Fibroblast of lung (primary cell): ENCODE measurements around the gene CLSTN2. TPM values are rescaled to one million over a fixed set of nuclear protein-coding genes. Genes with fewer than 3 reads are reported as not detected.

Experiments
- DNase-seq, 2 donors: peaks; one replicate each; pipeline versions ENCODE4 v3.0.0 to v3.0.0-alpha.2; 2010; ENCODE audit warnings: low read depth in 2 of 2
- H2AFZ ChIP-seq: 2 replicates; pipeline ENCODE4 v1.5.1; 2012; ENCODE audit warnings: low read length, control low read depth, inconsistent platforms
- H3K27ac ChIP-seq: 2 replicates; pipeline ENCODE4 v1.5.1; 2011; ENCODE audit warnings: low read length, control low read depth; ENCODE audit not compliant: insufficient read depth
- H3K27me3 ChIP-seq: 2 replicates; pipeline ENCODE4 v1.5.1; 2011; ENCODE audit warnings: mild to moderate bottlenecking, low read length; ENCODE audit not compliant: control insufficient read depth, insufficient read depth
- H3K36me3 ChIP-seq: 2 replicates; pipeline ENCODE4 v1.5.1; 2011; ENCODE audit warnings: low read length; ENCODE audit not compliant: control insufficient read depth, insufficient read depth
- H3K4me1 ChIP-seq: 2 replicates; pipeline ENCODE4 v1.5.1; 2011; ENCODE audit warnings: low read length; ENCODE audit not compliant: control insufficient read depth, insufficient read depth; ENCODE audit errors: extremely low read depth
- H3K4me2 ChIP-seq: 2 replicates; pipeline ENCODE4 v1.5.1; 2011; ENCODE audit warnings: low read length, control low read depth; ENCODE audit not compliant: insufficient read depth; ENCODE audit errors: extremely low read depth
- H3K4me3 ChIP-seq, 4 experiments: fragments of 200-600 bp in 1 of 4; sonication (generic) in 1 of 4; replicated peaks in 1 of 4; 2 replicates each; pipeline ENCODE4 v1.5.1; 2011 to 2016; ENCODE audit warnings: low read length in 4 of 4, low read depth in 3 of 4, mild to moderate bottlenecking in 3 of 4, control low read depth in 2 of 4, inconsistent platforms in 1 of 4, mixed read lengths in 1 of 4; ENCODE audit not compliant: insufficient read depth in 1 of 4; ENCODE audit errors: control extremely low read depth in 1 of 4
- H3K79me2 ChIP-seq: 2 replicates; pipeline ENCODE4 v1.5.1; 2012; ENCODE audit warnings: mild to moderate bottlenecking, low read length, inconsistent platforms; ENCODE audit not compliant: control insufficient read depth, insufficient read depth
- H3K9ac ChIP-seq: 2 replicates; pipeline ENCODE4 v1.5.1; 2011; ENCODE audit warnings: mild to moderate bottlenecking, low read length, control low read depth; ENCODE audit not compliant: insufficient read depth
- H3K9me3 ChIP-seq: 2 replicates; pipeline ENCODE4 v1.5.1; 2012; ENCODE audit warnings: low read depth, low read length; ENCODE audit not compliant: control insufficient read depth, insufficient read depth
- H4K20me1 ChIP-seq: 2 replicates; pipeline ENCODE4 v1.5.1; 2011; ENCODE audit warnings: low read length; ENCODE audit not compliant: control insufficient read depth, insufficient read depth; ENCODE audit errors: extremely low read depth
- EZH2 ChIP-seq: IDR thresholded peaks from 2 replicates; pipeline ENCODE4 v1.5.1; 2012; ENCODE audit warnings: low read length, control low read depth, mild to moderate bottlenecking; ENCODE audit errors: missing control alignments
- polyA plus RNA-seq, 2 donors: library from polyadenylated mRNA; depleted of rRNA in 1 of 2; stranded (reverse) in 1 of 2; unstranded in 1 of 2; fragments of >200 nt; gene quantifications; 2 replicates each; pipeline ENCODE4 v1.2.1, GENCODE V29; 2011 to 2012; ENCODE audit warnings: missing spikeins in 1 of 2
- total RNA-seq: library from RNA; depleted of rRNA; stranded (reverse); fragments of >200 nt; gene quantifications from 2 replicates; pipeline ENCODE4 v1.2.1, GENCODE V29; 2014
- TF ChIP-seq, protein P1 (sequence below), 2 donors: IDR thresholded peaks in 1 of 2; conservative IDR thresholded peaks in 1 of 2; 1 replicate in 1 of 2; 2 replicates in 1 of 2; pipeline ENCODE4 v1.5.1; 2011 to 2012; ENCODE audit warnings: low read length in 2 of 2, control low read depth in 1 of 2, inconsistent platforms in 1 of 2, low read depth in 1 of 2, mild to moderate bottlenecking in 1 of 2

CLSTN2 gene
- total and polyA plus RNA-seq, 2 donors (not counting 1 experiment from before 2014, with no cell fraction given), result under 0.01 to 1.3 TPM

GRCh38 chr3:140395134-140396075, 460.4 kb downstream of the CLSTN2 start:
- no peaks in the 10 kb centered on the region for H4K20me1 ChIP-seq
- no peak overlapping the region for H3K9ac ChIP-seq
- H3K9me3 ChIP-seq, result no peaks in the 10 kb centered on the region
- no peaks in the 10 kb centered on the region for H3K27me3 ChIP-seq
- H3K4me3 ChIP-seq, result no peak overlapping the region
- no peak overlapping the region for H3K27ac ChIP-seq
- H3K36me3 ChIP-seq, result no peaks in the 10 kb centered on the region
- no peak for TF ChIP-seq EZH2
- TF ChIP-seq, protein P1, sequence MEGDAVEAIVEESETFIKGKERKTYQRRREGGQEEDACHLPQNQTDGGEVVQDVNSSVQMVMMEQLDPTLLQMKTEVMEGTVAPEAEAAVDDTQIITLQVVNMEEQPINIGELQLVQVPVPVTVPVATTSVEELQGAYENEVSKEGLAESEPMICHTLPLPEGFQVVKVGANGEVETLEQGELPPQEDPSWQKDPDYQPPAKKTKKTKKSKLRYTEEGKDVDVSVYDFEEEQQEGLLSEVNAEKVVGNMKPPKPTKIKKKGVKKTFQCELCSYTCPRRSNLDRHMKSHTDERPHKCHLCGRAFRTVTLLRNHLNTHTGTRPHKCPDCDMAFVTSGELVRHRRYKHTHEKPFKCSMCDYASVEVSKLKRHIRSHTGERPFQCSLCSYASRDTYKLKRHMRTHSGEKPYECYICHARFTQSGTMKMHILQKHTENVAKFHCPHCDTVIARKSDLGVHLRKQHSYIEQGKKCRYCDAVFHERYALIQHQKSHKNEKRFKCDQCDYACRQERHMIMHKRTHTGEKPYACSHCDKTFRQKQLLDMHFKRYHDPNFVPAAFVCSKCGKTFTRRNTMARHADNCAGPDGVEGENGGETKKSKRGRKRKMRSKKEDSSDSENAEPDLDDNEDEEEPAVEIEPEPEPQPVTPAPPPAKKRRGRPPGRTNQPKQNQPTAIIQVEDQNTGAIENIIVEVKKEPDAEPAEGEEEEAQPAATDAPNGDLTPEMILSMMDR (conservative IDR thresholded peaks at IDR 0.05 in 1 of 2, IDR thresholded peaks at IDR 0.05 in 1 of 2; ENCODE audit: low read depth in 1 of 2, low read length in 2 of 2), result no peak
- DNase-seq, result no peak
- H3K79me2 ChIP-seq, result no peaks in the 10 kb centered on the region
- H3K4me2 ChIP-seq, result no peak overlapping the region
- no peaks in the 10 kb centered on the region for H3K4me1 ChIP-seq
- H2AFZ ChIP-seq, result no peak overlapping the region

- no peak for TF ChIP-seq EZH2
- TF ChIP-seq, protein P1 (conservative IDR thresholded peaks at IDR 0.05 in 1 of 2, IDR thresholded peaks at IDR 0.05 in 1 of 2; ENCODE audit: low read depth in 1 of 2, low read length in 2 of 2), result no peak
- DNase-seq, result no peak
- no peaks in the 10 kb centered on the region for H3K79me2 ChIP-seq
Measured at GRCh38 chr3:140396110-140396509, 461.1 kb downstream of the CLSTN2 start.

GRCh38 chr3:140397847-140398246, 462.9 kb downstream of the CLSTN2 start:
- H3K4me3 ChIP-seq, result no peak overlapping the region
- no peaks in the 10 kb centered on the region for H3K36me3 ChIP-seq
- TF ChIP-seq, protein P1 (conservative IDR thresholded peaks at IDR 0.05 in 1 of 2, IDR thresholded peaks at IDR 0.05 in 1 of 2; ENCODE audit: low read depth in 1 of 2, low read length in 2 of 2), result no peak
- TF ChIP-seq EZH2, result no peak
- no peaks in the 10 kb centered on the region for H3K9me3 ChIP-seq
- no peak overlapping the region for H2AFZ ChIP-seq
- H3K9ac ChIP-seq, result no peak overlapping the region
- no peaks in the 10 kb centered on the region for H3K27me3 ChIP-seq
- H4K20me1 ChIP-seq, result no peaks in the 10 kb centered on the region
- no peaks in the 10 kb centered on the region for H3K79me2 ChIP-seq
- no peaks in the 10 kb centered on the region for H3K4me1 ChIP-seq
- no peak for DNase-seq
- no peak overlapping the region for H3K4me2 ChIP-seq
- no peak overlapping the region for H3K27ac ChIP-seq

More at GRCh38 chr3:140396110-140396509, 461.1 kb downstream of the CLSTN2 start:
- H3K27ac ChIP-seq, result no peak overlapping the region
- H4K20me1 ChIP-seq, result no peaks in the 10 kb centered on the region
- H3K9ac ChIP-seq, result no peak overlapping the region
- no peak overlapping the region for H2AFZ ChIP-seq
- H3K27me3 ChIP-seq, result no peaks in the 10 kb centered on the region
- no peaks in the 10 kb centered on the region for H3K9me3 ChIP-seq
- no peaks in the 10 kb centered on the region for H3K4me1 ChIP-seq
- no peak overlapping the region for H3K4me2 ChIP-seq
- H3K4me3 ChIP-seq, result no peak overlapping the region
- H3K36me3 ChIP-seq, result no peaks in the 10 kb centered on the region
